HG03457 (cell line): Measurements from ENCODE around the gene PLEKHA6.

ENCODE experiments used
- ATAC-seq: cut with Tn5 transposase; IDR thresholded peaks from one replicate; pipeline ENCODE4 v1.9.1; 2021; ENCODE audit warnings: moderate number of reproducible peaks; ENCODE audit not compliant: unreplicated experiment

PLEKHA6 gene

GRCh38 chr1:204357551-204358490, 1.9 kb downstream of the PLEKHA6 start:
- no peak for ATAC-seq

GRCh38 chr1:204356997-204357396, 2.7 kb downstream of the PLEKHA6 start:
- no peak for ATAC-seq

GRCh38 chr1:204355913-204356312, 3.8 kb downstream of the PLEKHA6 start:
- no peak for ATAC-seq

- ATAC-seq = no peak
Observed at GRCh38 chr1:204354579-204354978, 5.2 kb downstream of the PLEKHA6 start.

GRCh38 chr1:204353213-204353910, 6.4 kb downstream of the PLEKHA6 start:
- ATAC-seq = no peak

GRCh38 chr1:204350857-204351573, 8.7 kb downstream of the PLEKHA6 start:
- ATAC-seq = no peak

GRCh38 chr1:204350312-204350711, 9.4 kb downstream of the PLEKHA6 start:
- ATAC-seq = no peak

GRCh38 chr1:204349602-204350001, 10.1 kb downstream of the PLEKHA6 start:
- ATAC-seq = no peak

GRCh38 chr1:204348722-204349121, 11.0 kb downstream of the PLEKHA6 start:
- ATAC-seq = no peak

- no peak for ATAC-seq
Observed at GRCh38 chr1:204348242-204348641, 11.5 kb downstream of the PLEKHA6 start.

GRCh38 chr1:204345941-204346645, 13.6 kb downstream of the PLEKHA6 start:
- ATAC-seq = no peak

- ATAC-seq = no peak
Observed at GRCh38 chr1:204345438-204345841, 14.3 kb downstream of the PLEKHA6 start.

GRCh38 chr1:204344665-204345355, 14.9 kb downstream of the PLEKHA6 start:
- no peak for ATAC-seq

- no peak for ATAC-seq
Observed at GRCh38 chr1:204343802-204344201, 15.9 kb downstream of the PLEKHA6 start.

GRCh38 chr1:204343247-204343646, 16.5 kb downstream of the PLEKHA6 start:
- ATAC-seq = no peak

GRCh38 chr1:204342310-204342709, 17.4 kb downstream of the PLEKHA6 start:
- no peak for ATAC-seq

- no peak for ATAC-seq
Observed at GRCh38 chr1:204341380-204341779, 18.3 kb downstream of the PLEKHA6 start.

- no peak for ATAC-seq
Observed at GRCh38 chr1:204340081-204340889, 19.4 kb downstream of the PLEKHA6 start.

GRCh38 chr1:204339541-204339940, 20.2 kb downstream of the PLEKHA6 start:
- ATAC-seq = no peak
